ENCODE data around the gene MBP. TPM values are rescaled to one million over a fixed set of nuclear protein-coding genes. Genes with fewer than 3 reads are reported as not detected.

The MBP gene
- total and polyA plus RNA-seq, 10 of the 15 experiments (the other 5 are each of a cell fraction or from before 2014, with no cell fraction given), result 12.2 to 67.8 (median 42.1) TPM

GRCh38 chr18:77140439-77141109, 8.0 kb upstream of the MBP start:
- RAD21 ChIA-PET (ENCODE audit: unreplicated experiment), result interaction anchor here (1.0 kb wide), 1 partner anchor 140 kb away, joined by 3 read pairs; no protein-coding TSS in a partner anchor
- intact Hi-C loops (cut with micrococcal nuclease; ENCODE audit: unreplicated experiment) (no loop called here), in situ Hi-C loops (cut with MboI) (no loop called here)
- no peaks in the 10 kb centered on the region for H4K20me1 ChIP-seq (ENCODE audit: control insufficient read depth, insufficient read depth)
- H3K4me2 ChIP-seq (ENCODE audit: control insufficient read depth, insufficient read depth), result no peak overlapping the region
- no peak overlapping the region for H3K9ac ChIP-seq (ENCODE audit: control insufficient read depth, insufficient read depth, low read length)
- TF ChIP-seq SIX5 (IDR thresholded peaks at IDR 0.05; ENCODE audit: low read depth, low read length, severe bottlenecking), result no peak
- no peak for TF ChIP-seq BCL11A (IDR thresholded peaks at IDR 0.05; ENCODE audit: low read depth, low read length)
- TF ChIP-seq FOXK2 (IDR thresholded peaks at IDR 0.05), result no peak
- TF ChIP-seq PML (IDR thresholded peaks at IDR 0.05; ENCODE audit: low read length), result no peak
- TF ChIP-seq ZNF622 (IDR thresholded peaks at IDR 0.05), result no peak
- TF ChIP-seq RCOR1 (conservative IDR thresholded peaks at IDR 0.05; ENCODE audit: low read depth, low read length), result no peak
- no peak for TF ChIP-seq PAX8 (IDR thresholded peaks at IDR 0.05)
- TF ChIP-seq E2F4 (IDR thresholded peaks at IDR 0.05; ENCODE audit: low read depth, low read length), result no peak
- TF ChIP-seq ZNF217 (IDR thresholded peaks at IDR 0.05), result no peak
- TF ChIP-seq HSF1 (IDR thresholded peaks at IDR 0.05; ENCODE audit: low read depth, low read length), result no peak
- TF ChIP-seq PRDM15 (CRISPR knock-in tag; IDR thresholded peaks at IDR 0.05), result no peak
- TF ChIP-seq RELB (IDR thresholded peaks at IDR 0.05; ENCODE audit: low read depth), result no peak
- no peak for TF ChIP-seq E4F1 (IDR thresholded peaks at IDR 0.05; ENCODE audit: borderline replicate concordance, partially characterized antibody)
- no peaks in the 10 kb centered on the region for H3K36me3 ChIP-seq (ENCODE audit: control insufficient read depth in 2 of 2, insufficient read depth in 2 of 2, low read length in 1 of 2)
- CTCF ChIA-PET, result interaction anchor here (0.9 to 1.1 kb wide), 2 partner anchors 143 to 158 kb away, joined by 3 read pairs; no protein-coding TSS in a partner anchor
- no peaks in the 10 kb centered on the region for H3K27me3 ChIP-seq (replicated peaks in 1 of 2; ENCODE audit: control insufficient read depth in 2 of 2, insufficient read depth in 2 of 2, low read length in 1 of 2)
- H3K4me1 ChIP-seq (ENCODE audit: control insufficient read depth, insufficient read depth, low read length), result peaks cover 4% of the 10 kb centered on the region; the same call in 1 of the 2 replicates
- H3K9me3 ChIP-seq (replicated peaks; ENCODE audit: control insufficient read depth, insufficient read depth, low read length), result peaks cover 13% of the 10 kb centered on the region; the same call in 2 of the 3 replicates
- no peak overlapping the region for H2AFZ ChIP-seq (ENCODE audit: control insufficient read depth, low read depth, low read length)
- 43% methylated on average over 7 of the region's 7 CpGs for WGBS (ENCODE audit: insufficient coverage, insufficient replicate concordance, low lambda C conversion rate, missing lambda C conversion rate)
- POLR2A ChIA-PET, result no interaction called here
- no TSS peak for BruUV-seq (replicated peaks)
- ATAC-seq (no peak; the same call in 2 of the 3 replicates), DNase-seq (ENCODE audit: low read depth, low spot score) (no peak), FAIRE-seq (no peak)
- H3K79me2 ChIP-seq (ENCODE audit: control insufficient read depth, insufficient read depth, low read length), result no peaks in the 10 kb centered on the region
- no peak overlapping the region for H3K4me3 ChIP-seq
- H3K27ac ChIP-seq (ENCODE audit: control insufficient read depth, insufficient read depth), result no peak overlapping the region
- SMC1A ChIA-PET (ENCODE audit: uncharacterized antibody, unreplicated experiment), result interaction anchor here (1.2 kb wide), 1 partner anchor 17 kb away, joined by 5 read pairs; no protein-coding TSS in a partner anchor

Data from GM12878 (cell line).